SK-N-MC (cell line): Measurements from ENCODE around the gene PDZRN3.

Experiments used
- EZH2 ChIP-seq: fragments of 200-600 bp; sonication (generic); IDR thresholded peaks from one replicate; pipeline ENCODE4 v1.6.1; 2017; ENCODE audit warnings: antibody characterized with exemption
- FOXP2 ChIP-seq: optimal IDR thresholded peaks from 2 replicates; pipeline ENCODE3; 2011; ENCODE audit warnings: mild to moderate bottlenecking, moderate library complexity; ENCODE audit not compliant: insufficient read depth; ENCODE audit errors: extremely low read length, control extremely low read depth
- POLR2AphosphoS5 ChIP-seq: IDR thresholded peaks from 2 replicates; pipeline ENCODE4 v1.6.1; 2012; ENCODE audit warnings: mild to moderate bottlenecking, low read depth, low read length, borderline replicate concordance

DNA sequence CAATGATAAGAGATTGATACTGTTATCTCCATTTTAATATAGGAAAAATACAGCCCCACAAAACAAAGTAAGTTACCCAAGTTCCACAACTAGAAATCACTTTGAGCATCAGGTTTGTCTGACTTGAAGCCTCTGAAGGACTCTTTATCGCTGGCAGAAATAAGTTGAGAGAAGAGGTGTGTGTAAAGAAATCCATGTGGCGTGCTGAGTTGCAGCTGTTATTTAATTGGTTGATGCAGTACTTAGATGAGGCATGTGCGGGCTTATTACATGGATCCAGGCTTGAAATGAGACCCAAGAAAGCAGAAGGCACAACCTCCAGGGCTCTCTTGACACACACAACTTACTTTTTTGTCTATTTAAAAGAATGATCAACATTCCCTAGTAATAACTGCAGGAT lies 221.3 kb downstream of the PDZRN3 start:
- no peak for TF ChIP-seq POLR2AphosphoS5
- TF ChIP-seq EZH2: no peak
- no peak for TF ChIP-seq FOXP2
